SU-DHL-6 (cell line): Measurements from ENCODE around the gene FBLN2.

Source experiments
- H2AFZ ChIP-seq: fragments of 200-600 bp; sonication (generic); 2 replicates; pipeline ENCODE4 v1.6.1; 2014; ENCODE audit warnings: low read depth, mild to moderate bottlenecking, moderate library complexity, mixed read lengths, antibody characterized with exemption, low read length; ENCODE audit not compliant: severe bottlenecking
- H3F3A ChIP-seq: fragments of 200-600 bp; shearing (Covaris generic); 2 replicates; pipeline ENCODE4 v1.6.0; 2016; ENCODE audit warnings: antibody characterized with exemption, mild to moderate bottlenecking; ENCODE audit not compliant: insufficient read depth
- H3K27ac ChIP-seq: fragments of 200-600 bp; sonication (generic); 2 replicates; pipeline ENCODE4 v1.5.1; 2016; ENCODE audit warnings: low read depth, mild to moderate bottlenecking, low read length, moderate library complexity, mixed read lengths
- H3K27me3 ChIP-seq: fragments of 200-600 bp; sonication (generic), shearing (Covaris generic); 2 replicates; pipeline ENCODE4 v1.6.0; 2014; ENCODE audit warnings: mild to moderate bottlenecking, low read length
- H3K36me3 ChIP-seq: fragments of 200-600 bp; sonication (generic); 2 replicates; pipeline ENCODE4 v1.6.1; 2014; ENCODE audit warnings: mild to moderate bottlenecking, low read length, mixed read lengths
- H3K4me2 ChIP-seq: fragments of 300-600, 200-600 bp; shearing (Covaris generic), sonication (generic); 2 replicates; pipeline ENCODE4 v1.6.0; 2014; ENCODE audit warnings: low read length, low read depth, mild to moderate bottlenecking; ENCODE audit not compliant: poor library complexity, severe bottlenecking
- H3K4me3 ChIP-seq: fragments of 200-600 bp; sonication (generic); 2 replicates; pipeline ENCODE4 v1.5.1; 2014; ENCODE audit warnings: antibody characterized with exemption, low read length, mild to moderate bottlenecking, mixed read lengths; ENCODE audit not compliant: insufficient read depth, poor library complexity, severe bottlenecking
- H3K79me2 ChIP-seq: fragments of 200-600 bp; sonication (generic); 2 replicates; pipeline ENCODE4 v1.6.1; 2014; ENCODE audit warnings: mild to moderate bottlenecking, low read length, moderate library complexity; ENCODE audit not compliant: insufficient read depth
- H3K9ac ChIP-seq: fragments of 200-600 bp; sonication (generic); 2 replicates; pipeline ENCODE4 v1.7.0; 2014; ENCODE audit warnings: mild to moderate bottlenecking, low read length
- H3K9me2 ChIP-seq: fragments of 200-600 bp; sonication (generic); replicated peaks from 2 replicates; pipeline ENCODE4 v1.6.1; 2014; ENCODE audit warnings: low read length; ENCODE audit not compliant: insufficient read depth
- H3K9me3 ChIP-seq: fragments of 200-600 bp; sonication (generic); 2 replicates; pipeline ENCODE4 v1.6.1; 2014; ENCODE audit warnings: low read length, mixed read lengths; ENCODE audit not compliant: insufficient read depth
- H4K20me1 ChIP-seq: fragments of 200-600 bp; sonication (generic); 2 replicates; pipeline ENCODE4 v1.6.1; 2014; ENCODE audit warnings: low read depth, mild to moderate bottlenecking, antibody characterized with exemption, low read length, moderate library complexity, mixed read lengths
- EZH2phosphoT487 ChIP-seq: fragments of 200-600 bp; sonication (generic), shearing (Covaris generic); conservative IDR thresholded peaks from 2 replicates; pipeline ENCODE4 v1.6.1; 2018; ENCODE audit warnings: mild to moderate bottlenecking, antibody characterized with exemption, low read length, moderate library complexity, mixed read lengths
- TF ChIP-seq, protein P1 (sequence below): fragments of 200-600 bp; sonication (generic); IDR thresholded peaks from one replicate; pipeline ENCODE4 v1.5.1; 2017; ENCODE audit warnings: antibody characterized with exemption, mild to moderate bottlenecking, low read length, moderate library complexity; ENCODE audit not compliant: insufficient read depth, poor library complexity, severe bottlenecking

Gene FBLN2

DNA sequence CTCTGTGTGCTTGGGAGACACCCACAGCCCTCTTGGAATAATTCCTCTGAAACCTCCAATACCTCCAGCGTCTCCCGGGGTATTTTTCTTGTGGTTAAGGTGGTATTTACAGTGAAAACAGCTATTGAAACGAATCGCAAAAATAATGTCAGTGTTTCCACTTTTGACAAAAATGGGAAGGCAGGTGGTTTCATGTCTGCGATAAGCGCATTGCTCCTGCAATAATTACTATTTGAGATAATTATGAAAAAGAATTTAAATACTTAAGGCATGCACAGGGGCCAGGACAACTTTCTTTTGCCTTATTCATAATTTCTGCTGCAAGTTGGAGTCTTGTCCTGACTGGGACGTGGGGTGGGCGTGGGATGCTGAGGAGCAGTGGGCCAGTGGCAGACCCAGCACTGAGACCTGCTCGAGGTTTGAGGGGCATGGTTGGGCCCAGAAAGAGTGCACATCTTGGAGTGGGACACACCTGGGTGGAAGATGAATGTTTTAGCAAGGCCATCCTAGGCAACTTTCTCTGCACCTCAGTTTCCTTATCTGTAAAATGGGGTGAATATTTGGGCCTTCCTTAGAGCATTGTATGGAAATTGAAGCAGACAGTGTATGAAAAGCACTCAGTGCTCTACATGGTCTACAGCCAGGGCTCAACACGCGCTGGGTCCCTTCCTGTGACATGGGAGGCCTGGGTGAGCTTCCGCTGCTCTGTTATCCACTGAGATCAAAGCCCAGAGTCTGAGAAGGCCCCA lies 110.5 kb downstream of the FBLN2 start:
- H3F3A ChIP-seq: no peaks in the 10 kb centered on the region
- no peak overlapping the region for H3K4me2 ChIP-seq
- no peaks in the 10 kb centered on the region for H4K20me1 ChIP-seq
- no peaks in the 10 kb centered on the region for H3K9me3 ChIP-seq
- no peak overlapping the region for H3K9ac ChIP-seq
- H3K36me3 ChIP-seq: no peaks in the 10 kb centered on the region
- H2AFZ ChIP-seq: no peak overlapping the region
- H3K27me3 ChIP-seq: no peaks in the 10 kb centered on the region
- no peak for TF ChIP-seq EZH2phosphoT487
- TF ChIP-seq, protein P1, sequence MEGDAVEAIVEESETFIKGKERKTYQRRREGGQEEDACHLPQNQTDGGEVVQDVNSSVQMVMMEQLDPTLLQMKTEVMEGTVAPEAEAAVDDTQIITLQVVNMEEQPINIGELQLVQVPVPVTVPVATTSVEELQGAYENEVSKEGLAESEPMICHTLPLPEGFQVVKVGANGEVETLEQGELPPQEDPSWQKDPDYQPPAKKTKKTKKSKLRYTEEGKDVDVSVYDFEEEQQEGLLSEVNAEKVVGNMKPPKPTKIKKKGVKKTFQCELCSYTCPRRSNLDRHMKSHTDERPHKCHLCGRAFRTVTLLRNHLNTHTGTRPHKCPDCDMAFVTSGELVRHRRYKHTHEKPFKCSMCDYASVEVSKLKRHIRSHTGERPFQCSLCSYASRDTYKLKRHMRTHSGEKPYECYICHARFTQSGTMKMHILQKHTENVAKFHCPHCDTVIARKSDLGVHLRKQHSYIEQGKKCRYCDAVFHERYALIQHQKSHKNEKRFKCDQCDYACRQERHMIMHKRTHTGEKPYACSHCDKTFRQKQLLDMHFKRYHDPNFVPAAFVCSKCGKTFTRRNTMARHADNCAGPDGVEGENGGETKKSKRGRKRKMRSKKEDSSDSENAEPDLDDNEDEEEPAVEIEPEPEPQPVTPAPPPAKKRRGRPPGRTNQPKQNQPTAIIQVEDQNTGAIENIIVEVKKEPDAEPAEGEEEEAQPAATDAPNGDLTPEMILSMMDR: no peak
- H3K27ac ChIP-seq: no peak overlapping the region
- H3K9me2 ChIP-seq: no peaks in the 10 kb centered on the region
- no peak overlapping the region for H3K4me3 ChIP-seq
- H3K79me2 ChIP-seq: no peaks in the 10 kb centered on the region

DNA sequence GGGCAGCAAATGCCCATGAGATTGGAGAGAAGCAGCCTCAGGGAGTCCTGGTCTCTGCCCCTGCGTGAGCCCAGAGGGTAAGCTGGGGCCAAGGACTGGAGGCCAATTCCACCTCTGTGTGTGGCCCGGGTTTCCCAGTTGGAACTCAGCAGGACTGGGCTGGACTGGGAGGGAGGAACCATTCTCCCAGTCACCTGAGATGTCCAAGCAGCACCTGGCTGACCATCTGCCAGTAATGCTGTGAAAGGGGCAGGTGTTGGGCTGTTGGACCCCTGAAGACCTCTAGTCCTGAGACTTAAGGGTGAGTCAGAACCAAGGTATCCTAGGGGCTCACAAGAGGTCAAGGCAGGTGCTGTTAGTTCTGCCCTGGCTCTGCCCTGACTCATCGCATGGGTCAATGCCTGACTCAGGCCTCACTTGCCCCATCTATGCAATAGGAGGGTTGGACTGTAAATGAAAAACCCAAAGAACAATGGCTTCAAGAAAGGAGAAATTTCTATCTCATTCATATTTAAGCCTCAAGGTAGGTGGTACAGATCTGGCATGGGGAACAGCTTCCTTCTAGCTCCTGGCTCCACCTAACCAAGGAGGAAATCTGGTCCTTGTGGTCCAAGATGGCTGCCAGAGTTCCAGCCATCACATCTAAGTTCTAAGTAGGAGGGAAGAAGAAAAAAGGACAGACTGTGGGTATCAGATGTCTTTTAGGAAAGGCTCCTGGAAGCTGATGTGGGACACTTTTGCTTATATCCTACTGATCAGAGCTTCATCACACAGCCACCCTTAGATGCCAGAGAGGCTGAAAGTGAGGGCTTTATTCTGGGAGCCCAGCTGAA lies 111.3 kb downstream of the FBLN2 start:
- Histone ChIP-seq H3K9me2 (no peaks in the 10 kb centered on the region), H2AFZ (no peak overlapping the region), H3K4me3 (no peak overlapping the region), H3K79me2 (no peaks in the 10 kb centered on the region), H3F3A (no peaks in the 10 kb centered on the region), H3K27ac (no peak overlapping the region), H4K20me1 (no peaks in the 10 kb centered on the region), H3K36me3 (no peaks in the 10 kb centered on the region), H3K27me3 (no peaks in the 10 kb centered on the region), H3K9me3 (no peaks in the 10 kb centered on the region), H3K9ac (no peak overlapping the region), H3K4me2 (no peak overlapping the region)
- TF ChIP-seq, protein P1: no peak
- no peak for TF ChIP-seq EZH2phosphoT487

DNA sequence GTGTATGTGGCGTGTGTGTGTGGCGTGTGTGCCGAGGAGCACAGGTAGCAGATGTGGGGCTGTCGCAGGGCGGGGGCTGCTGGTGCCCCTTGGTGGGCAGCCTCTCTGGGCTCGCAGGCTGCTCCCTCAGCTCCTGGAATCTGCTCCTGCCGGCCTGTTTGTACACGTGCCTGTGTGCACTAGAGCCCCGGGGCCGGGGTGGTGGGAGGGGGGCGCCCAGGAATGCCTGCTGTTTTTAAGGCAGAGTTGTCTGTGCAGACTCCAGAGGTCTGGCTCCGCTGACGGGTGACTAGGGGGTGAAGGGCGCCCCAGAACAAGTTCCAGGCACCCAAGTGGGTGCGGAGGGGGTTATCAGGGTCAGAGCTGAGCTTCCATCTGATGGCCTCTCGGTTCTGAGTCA lies 112.2 kb downstream of the FBLN2 start:
- Histone ChIP-seq H3K4me3 (no peak overlapping the region), H2AFZ (no peak overlapping the region), H3K9me3 (no peaks in the 10 kb centered on the region), H3K36me3 (no peaks in the 10 kb centered on the region), H3F3A (no peaks in the 10 kb centered on the region), H3K27ac (no peak overlapping the region), H3K4me2 (no peak overlapping the region), H3K27me3 (no peaks in the 10 kb centered on the region), H3K9ac (no peak overlapping the region), H3K79me2 (no peaks in the 10 kb centered on the region), H3K9me2 (no peaks in the 10 kb centered on the region), H4K20me1 (no peaks in the 10 kb centered on the region)
- TF ChIP-seq, protein P1: no peak
- no peak for TF ChIP-seq EZH2phosphoT487
